ENCODE measurements around the gene WNK1.
A peak's percentile ranks its signal among the peaks of the same experiment; 100 is the strongest.
"Not testable (repeated sequence)": the region's sequence is repeated elsewhere in the genome, so short reads cannot be mapped to it uniquely, and the experiment has no call there.

WNK1 gene

DNA sequence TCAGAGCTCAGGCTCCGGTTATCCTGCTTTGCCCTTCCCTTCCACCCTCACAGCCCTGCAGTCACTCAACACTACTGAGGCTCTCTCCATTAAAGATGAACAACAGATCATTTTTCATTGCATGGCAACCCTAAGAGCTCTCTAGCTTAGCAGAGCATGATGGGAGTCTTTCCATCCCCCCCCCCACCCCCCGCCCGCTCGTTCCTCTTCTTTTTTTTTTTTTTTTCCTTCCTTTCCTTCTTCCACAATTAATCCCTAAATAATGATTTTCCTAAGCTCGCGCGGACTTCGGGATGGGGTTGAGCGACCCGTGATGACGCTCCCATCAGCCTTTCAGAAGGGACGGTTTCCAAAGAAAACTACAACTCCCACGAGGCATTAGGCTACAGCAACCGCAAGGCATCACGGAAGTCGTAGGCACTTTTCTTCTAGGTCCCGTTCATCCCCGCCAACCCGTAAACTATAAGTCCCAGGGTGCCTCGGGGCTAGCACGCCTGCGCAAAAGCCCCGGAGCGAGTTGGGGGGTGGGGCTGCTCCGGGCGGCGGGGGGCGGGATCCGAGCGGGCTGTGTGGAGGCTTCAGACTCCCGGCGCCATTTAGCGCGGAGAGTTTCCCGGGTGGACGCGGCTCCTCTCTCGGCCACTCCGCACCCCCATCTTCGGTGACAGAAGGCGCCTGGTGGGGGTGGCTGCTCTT, at the start of gene WNK1:
TSS of gene WNK1 (plus strand) at position 581 of the 696 bp plus-strand sequence. CDS start 987 bp downstream, outside the sequence.
- peak; percentile 99 for DNase-seq

DNA sequence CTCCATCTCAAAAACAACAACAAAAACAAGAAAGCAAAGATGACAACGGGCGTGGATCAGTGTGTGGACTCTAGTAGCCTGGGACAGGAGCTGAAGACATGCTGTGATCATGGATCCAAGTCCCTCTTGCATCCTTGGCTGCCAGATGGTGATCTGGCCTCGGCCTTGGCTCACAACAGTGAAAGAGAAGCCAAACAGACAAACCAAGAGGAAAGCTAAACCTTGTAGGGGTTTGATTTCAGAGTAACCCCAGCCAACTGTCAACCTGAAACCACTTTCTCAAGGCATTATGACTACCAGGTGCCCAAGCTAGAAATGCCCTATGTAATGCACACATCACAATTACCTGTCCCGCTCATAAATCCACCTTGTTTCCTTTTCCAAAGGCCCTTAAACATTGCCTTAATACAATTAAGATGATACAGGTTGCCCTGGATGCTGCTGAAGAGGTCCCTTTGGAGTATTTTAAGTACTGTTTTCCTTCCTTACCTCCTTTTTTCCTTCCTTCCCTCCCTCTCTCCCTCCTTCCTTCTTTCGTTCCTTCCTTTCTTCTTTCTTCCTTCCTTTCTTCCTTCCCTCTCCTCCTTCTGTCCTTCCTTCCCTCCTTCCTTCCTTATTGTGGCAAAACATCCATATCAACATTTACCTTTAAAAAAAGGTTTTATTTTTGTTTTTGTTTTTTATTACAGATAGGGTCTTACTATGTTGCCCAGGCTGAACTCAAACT, 47.7 kb upstream of the WNK1 start:
- no peak for DNase-seq

DNA sequence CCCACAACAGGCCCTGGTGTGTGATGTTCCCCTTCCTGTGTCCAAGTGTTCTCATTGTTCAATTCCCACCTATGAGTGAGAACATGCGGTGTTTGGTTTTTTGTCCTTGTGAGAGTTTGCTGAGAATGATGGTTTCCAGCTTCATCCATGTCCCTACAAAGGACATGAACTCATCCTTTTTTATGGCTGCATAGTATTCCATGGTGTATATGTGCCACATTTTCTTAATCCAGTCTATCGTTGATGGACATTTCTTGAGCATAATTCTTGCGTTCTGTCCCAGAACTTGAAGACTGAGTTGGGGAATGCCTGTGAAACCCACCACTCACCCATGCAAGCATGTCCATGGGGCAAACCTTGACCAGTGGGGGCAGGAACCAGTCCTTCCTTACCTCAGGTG, 44.3 kb upstream of the WNK1 start:
- not testable (repeated sequence) for DNase-seq

DNA sequence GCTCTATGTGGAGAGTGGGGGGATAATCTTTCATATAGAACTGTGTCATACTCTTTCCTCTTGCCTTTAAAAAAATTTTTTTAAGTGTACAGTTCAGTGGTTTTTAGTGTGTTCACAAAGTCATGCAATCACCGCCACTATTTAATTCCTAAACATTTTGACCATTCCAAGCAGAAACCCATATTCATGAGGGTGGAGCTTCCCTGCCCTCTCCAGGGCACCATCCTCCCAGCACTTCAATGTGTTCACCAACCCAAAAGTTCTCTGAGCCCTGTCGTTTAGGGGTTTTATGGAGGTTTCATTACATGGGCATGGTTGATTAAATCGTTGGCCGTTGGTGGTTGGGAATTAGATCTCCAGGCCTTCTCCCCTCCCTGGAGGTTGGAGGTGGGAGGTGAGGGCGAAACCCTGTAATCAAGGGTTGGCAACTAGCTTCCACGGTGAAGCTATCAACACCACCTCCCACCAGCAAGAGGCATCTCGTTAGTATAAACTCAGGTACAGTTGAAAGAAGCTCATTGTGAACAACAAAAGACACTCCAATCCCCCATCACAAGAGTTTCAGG, 42.8 kb upstream of the WNK1 start:
- DNase-seq: no peak

DNA sequence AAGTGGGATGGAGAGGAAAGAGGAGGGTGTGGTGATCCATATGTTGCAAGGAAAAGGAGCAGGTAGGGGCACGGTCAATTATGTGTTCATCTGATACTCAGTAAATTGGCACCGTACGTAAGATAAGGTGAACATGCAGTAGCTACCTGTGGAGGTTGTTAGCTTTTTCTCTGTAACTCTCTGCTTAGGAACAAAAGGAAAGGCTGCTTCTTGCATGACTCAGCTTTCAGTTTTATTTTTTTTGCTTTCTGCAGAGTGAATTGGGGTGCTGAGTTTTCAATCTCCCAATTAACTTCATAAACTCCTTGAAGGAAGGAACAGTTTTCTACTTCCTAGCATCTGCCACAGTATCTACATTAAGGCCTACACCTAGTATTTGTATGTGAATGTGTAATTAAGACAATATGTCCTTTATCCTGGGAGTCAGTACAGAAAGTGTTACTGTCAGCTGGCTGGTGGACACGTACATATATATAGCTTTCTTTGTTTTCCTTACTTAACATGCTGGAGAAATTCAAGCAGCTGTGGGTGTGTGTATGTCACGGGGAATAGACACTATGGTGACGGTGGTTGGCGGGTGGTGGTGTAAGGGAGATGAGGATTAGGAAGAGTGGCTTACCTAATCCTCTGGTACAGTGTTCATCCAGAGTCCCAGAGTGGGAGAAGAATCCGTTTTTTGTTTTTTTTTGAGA, 40.1 kb upstream of the WNK1 start:
- no peak for DNase-seq

DNA sequence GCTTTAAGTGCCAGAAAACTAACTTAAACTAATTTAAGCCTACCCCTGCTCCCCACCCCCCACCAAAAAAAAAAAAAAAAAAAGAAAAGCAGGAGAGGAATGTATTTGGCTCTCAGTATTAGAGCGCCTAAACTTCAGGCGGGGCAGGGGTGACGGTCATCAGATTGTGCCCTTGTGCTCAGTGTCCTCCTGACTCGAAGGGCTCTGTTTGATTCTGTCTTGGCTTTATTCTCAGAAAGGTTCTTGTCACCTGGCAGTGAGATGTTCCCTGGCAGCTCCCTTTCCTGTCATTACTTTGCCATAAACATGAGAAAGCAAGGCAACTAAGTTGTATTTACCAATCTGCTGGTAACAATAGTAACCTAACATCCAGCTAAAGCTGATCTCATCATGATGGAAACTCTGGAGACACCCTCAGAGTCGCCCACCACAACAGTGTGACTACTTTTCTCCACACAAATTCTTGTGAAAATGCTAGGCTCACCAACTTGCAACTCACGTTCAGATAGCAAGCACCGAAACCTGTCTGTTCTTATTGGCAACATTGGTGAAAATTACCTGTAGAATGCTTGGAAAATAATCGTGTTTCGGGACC, 39.0 kb upstream of the WNK1 start:
- DNase-seq: no peak

DNA sequence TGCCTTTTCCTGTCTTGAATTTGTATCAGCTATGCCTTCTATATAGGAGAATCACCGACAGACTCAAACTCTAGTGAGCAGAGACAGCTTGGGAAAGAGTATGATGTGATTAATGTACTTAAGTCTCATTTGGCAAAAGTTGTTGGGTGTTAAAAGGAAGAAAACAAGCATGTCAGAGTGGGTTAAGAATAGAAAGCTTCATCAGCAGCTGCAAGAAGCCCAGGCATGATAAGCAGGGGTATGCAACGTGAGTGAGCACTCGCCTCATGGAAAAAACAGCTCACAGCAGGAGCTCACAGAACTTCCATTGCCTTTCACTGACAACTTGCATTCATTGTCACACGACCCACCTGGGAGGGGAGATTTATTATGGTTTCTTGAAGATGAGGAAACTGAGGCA, 35.9 kb upstream of the WNK1 start:
- DNase-seq: no peak

DNA sequence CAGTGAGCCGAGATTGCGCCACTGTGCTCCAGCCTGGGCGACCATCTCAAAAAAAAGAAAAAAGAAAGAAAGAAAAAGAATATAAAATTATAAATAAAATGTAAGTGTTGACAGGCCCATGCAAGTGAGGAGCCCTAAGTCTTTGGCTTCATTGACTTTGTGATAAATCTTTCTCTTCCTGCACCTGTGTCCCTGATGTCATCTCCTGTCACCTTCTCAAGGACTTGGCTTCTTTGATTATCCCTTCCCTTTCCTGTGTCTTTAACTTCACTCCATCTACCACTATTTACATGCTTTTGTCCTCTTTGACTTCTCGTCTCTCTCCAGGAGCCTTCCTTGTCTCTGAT, 33.6 kb upstream of the WNK1 start:
- DNase-seq: no peak

DNA sequence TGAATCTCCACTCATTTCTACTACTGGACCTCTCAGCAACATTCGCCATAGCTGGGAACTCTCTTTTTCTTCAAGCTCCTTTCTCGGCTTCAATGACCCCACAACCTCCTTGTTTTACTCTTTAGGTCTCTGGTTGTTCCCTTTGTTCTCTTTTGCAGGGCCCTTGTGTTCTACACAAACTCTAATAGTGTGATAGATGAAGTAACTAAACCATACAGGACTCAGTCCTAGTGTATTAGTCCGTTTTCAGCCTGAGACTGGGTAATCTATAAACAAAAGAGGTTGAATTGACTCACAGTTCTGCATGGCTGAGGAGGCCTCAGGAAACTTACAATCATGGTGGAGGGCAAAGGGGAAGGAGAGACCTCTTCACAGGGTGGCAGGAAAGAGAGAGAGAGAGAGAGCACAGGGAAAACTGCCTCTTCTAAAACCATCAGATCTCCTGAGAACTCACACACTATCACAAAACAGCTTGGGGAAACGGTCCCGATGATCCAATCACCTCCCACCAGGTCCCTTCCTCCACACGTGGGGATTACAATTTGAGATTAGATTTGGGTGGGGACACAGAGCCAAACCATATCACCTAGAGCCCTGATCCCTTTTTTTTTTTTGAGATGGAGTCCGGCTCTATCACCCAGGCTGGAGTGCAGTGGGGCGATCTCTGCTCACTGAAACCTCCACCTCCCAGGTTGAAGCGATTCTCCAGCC, 32.0 kb upstream of the WNK1 start:
- no peak for DNase-seq

DNA sequence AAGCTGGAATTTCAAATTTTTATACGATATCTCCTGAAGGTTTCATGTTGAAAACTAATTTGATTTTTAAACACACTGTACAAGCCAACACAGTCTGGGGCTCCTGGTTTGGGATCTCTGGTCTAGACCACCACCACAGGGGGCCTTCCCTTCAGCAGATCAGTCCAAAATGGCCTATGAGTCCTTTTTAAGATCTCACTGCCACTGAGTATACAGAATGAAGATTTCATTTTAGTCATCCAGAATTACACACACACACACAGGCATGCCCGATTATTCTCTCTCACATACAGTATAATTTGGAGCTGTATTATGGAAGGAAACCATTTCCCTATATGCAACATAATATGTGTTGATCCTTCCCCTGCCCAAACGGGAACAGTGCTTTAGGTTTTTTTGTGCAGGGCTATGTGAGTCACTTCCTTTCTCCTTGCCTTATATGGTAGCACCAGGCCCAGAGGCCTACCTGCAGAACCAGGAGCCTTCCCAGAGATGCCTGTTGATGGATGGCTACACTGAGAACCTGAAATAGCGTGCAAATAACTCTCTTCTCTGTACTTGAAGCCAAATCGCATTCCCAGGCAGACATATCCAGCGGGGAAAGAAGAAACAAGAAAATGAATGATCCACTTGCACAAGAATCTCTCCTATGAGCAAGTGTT, 28.1 kb upstream of the WNK1 start:
- DNase-seq: no peak

DNA sequence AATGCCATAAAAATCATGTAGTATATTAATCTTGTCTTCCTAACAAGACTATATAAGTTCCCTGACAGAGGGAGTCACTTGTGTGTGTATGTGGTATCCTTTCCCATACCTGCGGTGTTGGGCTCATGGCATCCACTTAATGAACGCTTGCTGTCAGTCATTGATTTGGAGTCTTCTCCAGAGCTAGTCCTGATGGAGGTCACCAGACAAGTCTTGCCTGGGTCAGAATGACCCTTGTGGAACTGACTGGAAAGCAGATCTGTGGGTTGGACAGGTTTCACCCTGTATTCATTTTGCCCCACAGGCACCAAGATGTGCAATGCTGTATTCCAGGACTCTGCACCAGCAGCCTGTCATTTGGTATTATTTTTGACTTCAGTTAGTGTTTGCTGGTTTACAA, 27.3 kb upstream of the WNK1 start:
- DNase-seq: no peak

DNA sequence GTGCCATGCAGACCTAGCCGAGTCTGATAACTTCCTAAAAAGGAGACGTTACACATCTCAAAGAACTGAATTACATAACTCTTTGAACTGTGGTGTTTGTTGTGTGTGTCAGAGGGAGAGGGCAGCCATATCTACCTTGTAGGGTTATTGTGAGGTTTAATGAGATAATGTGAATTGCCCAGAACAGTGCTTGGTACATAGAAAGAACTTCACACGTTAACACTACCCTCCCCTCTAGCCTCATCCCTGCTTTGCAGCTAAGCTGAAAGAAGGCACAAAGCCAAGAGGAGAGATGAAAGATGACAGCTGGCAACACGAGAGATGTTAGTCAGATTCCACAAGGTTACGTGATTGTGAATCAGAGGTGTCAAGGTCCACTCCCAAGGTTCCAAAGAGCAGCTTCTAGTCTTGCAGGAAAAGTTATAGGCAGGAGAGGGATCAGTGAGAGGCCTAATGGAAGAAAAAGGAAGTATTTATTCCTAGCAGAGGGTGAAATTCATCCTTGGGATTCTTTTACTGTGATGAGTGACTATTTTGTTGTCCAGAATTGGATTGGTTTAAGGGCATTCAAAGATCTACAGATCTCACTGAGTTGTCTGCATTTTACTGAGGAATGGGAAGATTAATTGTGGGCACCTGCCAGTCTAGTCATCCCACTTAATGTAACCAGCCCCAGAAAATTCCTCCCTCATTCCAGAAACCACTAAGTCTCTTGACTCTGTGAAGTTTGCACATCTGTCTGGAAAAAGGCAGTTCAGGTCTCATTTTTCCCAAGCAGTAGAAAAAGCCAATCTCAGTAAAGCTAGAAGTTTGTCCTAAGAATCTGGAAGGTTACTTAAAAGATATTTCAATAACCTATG, 25.9 kb upstream of the WNK1 start:
- DNase-seq: peak; percentile 51

DNA sequence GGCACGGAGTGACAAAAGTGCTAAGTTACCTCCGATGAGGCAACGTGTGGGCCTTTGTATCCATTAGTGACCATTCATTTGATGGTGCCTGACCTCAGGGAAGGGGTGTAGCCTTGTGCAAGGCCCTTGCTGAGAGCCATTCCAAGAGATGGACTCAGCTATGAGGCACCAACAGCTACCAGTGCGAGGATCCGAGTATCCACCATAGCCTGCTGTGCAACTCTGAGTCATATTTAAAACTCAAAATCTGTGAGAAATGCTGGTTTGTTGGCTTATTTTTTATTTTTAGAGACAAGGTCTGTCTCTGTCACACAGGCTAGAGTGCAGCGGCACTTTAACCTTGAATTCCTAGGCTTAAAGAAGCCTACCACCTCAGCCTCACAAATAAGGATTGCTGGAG, 25.1 kb upstream of the WNK1 start:
- no peak for DNase-seq

DNA sequence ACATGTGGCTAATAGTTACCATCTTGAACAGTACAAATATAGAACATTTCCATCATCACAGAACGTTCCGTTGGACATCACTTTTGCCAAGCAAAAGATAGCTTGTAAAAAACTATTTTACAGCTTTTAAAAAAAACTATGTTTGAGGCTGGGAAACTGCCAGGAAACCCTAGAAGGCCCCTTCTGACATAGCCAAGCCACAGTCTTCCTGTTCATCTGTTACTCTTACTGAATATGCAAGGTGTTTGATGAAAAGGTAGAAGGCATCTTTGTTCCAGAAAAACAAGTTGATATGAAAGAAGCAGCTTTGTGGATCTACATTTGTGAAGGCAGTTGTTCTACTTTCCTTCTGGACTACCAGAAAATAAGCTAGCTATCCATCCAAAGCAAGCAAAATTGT, 23.6 kb upstream of the WNK1 start:
- no peak for DNase-seq

DNA sequence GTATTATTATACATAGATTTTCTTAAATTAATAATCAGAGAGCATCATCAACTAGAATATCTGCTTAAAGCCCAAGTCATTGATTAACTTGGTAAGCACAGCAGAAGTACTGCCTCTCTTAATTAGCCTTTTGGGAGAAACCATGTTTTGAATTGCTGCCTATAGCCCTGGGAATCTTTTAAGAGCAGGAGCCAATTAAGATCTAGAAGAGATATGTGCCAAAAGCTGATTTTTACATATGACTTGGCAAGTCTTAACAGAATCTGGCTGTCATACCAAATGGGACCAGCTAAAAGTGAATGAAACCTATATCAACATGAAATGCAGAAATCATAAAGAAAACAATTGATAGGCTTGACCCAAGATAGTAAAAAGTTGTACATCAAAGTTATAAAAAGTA, 23.2 kb upstream of the WNK1 start:
- DNase-seq: no peak

DNA sequence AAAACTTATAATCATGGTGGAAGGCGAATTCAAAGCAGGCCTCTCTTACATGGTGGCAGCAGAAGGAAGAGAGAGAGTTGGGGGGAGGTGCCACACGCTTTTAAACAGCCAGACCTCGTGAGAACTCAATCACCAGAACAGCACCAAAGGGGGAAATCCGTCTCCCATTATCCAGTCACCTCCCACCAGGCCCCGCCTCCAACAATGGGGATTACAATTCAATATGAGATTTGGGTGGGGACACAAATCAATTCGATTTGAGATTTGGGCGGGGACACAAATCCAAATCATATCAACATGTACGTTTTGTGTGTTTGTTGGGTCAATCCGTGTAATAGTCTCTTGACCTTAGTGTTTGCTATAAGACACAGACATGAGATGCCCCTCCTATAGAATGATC, 21.8 kb upstream of the WNK1 start:
- DNase-seq: no peak

DNA sequence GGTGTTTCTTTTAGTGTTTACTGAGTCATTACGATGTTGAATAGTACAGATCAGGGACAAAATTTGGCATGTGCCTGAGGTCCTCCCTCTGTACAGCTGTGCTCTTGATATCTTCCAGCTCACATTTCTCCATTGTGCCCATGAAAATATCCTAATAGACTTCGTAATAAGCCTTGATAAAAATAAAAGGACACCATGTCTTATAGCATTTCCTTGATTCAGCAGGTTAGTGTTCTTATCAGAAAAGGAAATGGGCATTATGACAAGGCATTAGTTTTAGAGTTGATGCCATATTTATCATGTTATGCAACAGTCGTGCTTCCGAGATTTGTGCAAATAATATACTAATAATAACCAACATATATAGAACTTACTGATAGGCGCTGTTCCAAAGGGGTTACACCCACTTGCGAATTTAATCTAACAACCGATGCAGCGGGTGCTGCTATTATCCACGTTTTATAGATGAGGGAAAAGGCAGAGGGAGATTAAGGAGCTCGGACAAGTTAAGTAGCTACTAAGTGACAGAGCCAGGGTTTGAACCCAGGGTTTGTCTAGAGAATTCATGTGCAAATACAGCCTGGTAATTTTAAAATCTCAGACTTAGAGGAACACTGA, 15.1 kb upstream of the WNK1 start:
- DNase-seq: no peak

DNA sequence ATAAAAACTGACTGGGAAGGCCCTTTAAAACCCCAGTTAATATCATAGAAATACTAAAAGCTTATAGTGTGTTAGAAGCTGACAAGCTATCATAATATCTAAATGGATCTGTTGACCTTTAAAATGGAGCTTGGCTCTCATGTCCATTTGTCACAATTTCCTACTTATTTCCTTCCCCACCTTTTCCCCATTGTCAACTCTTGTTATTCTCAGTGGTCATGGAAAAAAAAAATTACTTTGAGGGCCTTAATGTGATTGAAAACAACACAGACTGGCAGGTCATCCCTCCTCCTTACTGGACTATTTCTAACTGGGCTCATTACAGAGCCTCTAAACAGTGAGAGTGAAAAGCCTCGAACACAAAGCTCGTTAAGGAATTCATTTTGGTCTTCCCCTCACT, 13.7 kb upstream of the WNK1 start:
- DNase-seq: no peak

DNA sequence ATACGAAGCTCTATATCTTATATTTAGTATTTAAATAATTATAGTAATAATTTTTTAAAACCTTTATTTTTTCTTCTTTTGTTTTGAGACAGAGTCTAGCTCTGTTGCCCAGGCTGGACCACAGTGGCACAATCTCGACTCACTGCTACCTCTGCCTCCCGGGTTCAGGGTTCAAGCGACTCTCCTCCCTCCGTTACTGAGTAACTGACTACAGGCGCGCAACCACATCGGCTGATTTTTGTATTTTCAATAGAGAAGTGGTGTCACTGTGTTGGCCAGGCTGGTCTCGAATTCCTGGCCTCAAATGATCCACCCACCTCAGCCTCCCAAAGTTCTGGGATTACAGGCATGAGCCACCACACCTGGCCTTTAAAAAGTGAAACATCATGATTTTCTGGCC, 13.0 kb upstream of the WNK1 start:
- DNase-seq: no peak

DNA sequence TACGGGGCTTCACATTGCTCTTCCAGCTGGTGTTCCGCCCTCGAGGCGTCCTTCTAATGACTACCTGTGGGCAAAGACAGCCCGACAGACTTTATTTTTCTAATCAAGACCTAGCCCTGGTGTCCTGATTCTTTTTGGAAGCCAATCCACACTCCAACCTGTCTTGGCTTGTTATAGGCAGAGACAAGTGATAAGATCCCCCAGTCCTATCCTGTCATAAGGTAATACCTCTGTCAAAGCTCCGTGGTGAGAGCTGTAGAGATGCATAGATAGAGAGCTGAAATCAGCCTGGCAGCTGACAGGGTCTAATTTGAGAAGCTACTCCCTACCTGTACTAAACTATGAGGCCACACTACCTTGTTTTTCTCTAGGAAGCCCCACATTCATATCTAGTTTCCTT, 11.5 kb upstream of the WNK1 start:
- no peak for DNase-seq

DNA sequence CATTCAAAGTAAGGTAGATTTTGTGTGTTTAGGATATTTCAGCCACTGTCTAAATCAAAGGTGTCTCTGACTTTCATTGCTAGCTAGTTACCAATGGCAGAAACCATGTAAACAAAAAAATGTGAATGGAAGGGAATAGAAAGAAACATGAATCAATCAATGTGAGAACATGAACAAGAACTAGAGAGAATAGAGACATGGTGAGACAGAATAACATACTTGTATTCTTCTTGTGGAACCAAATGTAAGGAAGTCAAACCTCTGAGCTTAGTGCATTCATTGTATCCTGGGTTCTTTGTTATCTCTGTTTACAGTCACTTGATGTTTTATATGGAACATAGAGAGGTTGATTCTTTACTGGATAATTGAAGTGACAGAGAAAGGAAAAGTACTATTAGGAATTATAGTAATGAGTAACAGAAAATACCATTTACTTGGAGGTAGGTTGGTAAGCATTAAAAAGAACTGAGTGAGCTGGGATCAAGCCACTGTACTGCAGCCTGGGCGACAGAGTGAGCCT, 2.6 kb upstream of the WNK1 start:
- no peak for DNase-seq

Measured in fibroblast of skin of right biceps (primary cell).